A549 (cell line): ENCODE results near the gene COL15A1. TPM values are rescaled to one million over a fixed set of nuclear protein-coding genes. Genes with fewer than 3 reads are reported as not detected.

Source experiments
- ATAC-seq, 2 experiments: fragments of 200-7000 bp in 1 of 2; fragments of >200 bp in 1 of 2; cut with Nextera tagmentation in 1 of 2; cut with Tn5 transposase in 1 of 2; 3 replicates each; pipeline versions ENCODE4 v1.8.0 to v1.9.1; 2018 to 2020; ENCODE audit warnings: mild to moderate bottlenecking in 1 of 2, moderate library complexity in 1 of 2
- CTCF ChIA-PET: fragments of 300-600 bp; sonication (Branson Sonifier 250); formaldehyde crosslinking; extraction: SDS; loops from one replicate; lab custom pipeline; 2021; ENCODE audit warnings: antibody characterized with exemption, inconsistent platforms; lab: Yijun Ruan, JAX
- POLR2A ChIA-PET: fragments of 350-600 bp; formaldehyde crosslinking; extraction: SDS; loops from one replicate; lab custom pipeline; 2021; ENCODE audit warnings: antibody characterized with exemption, inconsistent platforms; lab: Yijun Ruan, JAX
- DNase-seq, 2 experiments: peaks; one replicate each; pipeline versions ENCODE4 v3.0.0 to v3.0.0-alpha.2; 2011 to 2016; ENCODE audit warnings: low read depth in 1 of 2, low spot score in 1 of 2
- FAIRE-seq: peaks from 2 replicates; lab custom pipeline; 2011; peaks lifted over from hg19 to GRCh38; lab: Jason Lieb, UNC
- H3K27ac ChIP-seq, 2 experiments: fragments of >200 bp; sonication (Bioruptor Twin); formaldehyde crosslinking; 3 replicates each; pipeline ENCODE4 v1.5.1; 2016 to 2017
- H3K4me1 ChIP-seq: fragments of >200 bp; sonication (Bioruptor Twin); formaldehyde crosslinking; 3 replicates; pipeline ENCODE4 v1.6.1; 2016
- H3K4me2 ChIP-seq: fragments of >200 bp; sonication (Bioruptor Twin); formaldehyde crosslinking; 3 replicates; pipeline ENCODE4 v1.6.1; 2016
- H3K4me3 ChIP-seq: fragments of >200 bp; sonication (Bioruptor Twin); formaldehyde crosslinking; 3 replicates; pipeline ENCODE4 v1.5.1; 2016
- H3K9me3 ChIP-seq: fragments of >200 bp; sonication (Bioruptor Twin); formaldehyde crosslinking; 3 replicates; pipeline ENCODE4 v1.6.1; 2016
- FOXS1 ChIP-seq: fragments of 250-450 bp; sonication (Bioruptor Pico); IDR thresholded peaks from 2 replicates; pipeline ENCODE4 v1.5.0; 2020; ENCODE audit warnings: mild to moderate bottlenecking, moderate library complexity
- GATA3 ChIP-seq: IDR thresholded peaks from 2 replicates; pipeline ENCODE4 v1.6.1; 2012; ENCODE audit warnings: borderline replicate concordance
- HEYL ChIP-seq: fragments of 250-450 bp; sonication (Bioruptor Pico); IDR thresholded peaks from 2 replicates; pipeline ENCODE4 v1.8.0; 2021; ENCODE audit warnings: mild to moderate bottlenecking, moderate library complexity
- HOXB13 ChIP-seq: fragments of 250-450 bp; sonication (Bioruptor Pico); IDR thresholded peaks from 2 replicates; pipeline ENCODE4 v1.5.0; 2020; ENCODE audit warnings: low read depth, mild to moderate bottlenecking, moderate library complexity
- JUN ChIP-seq, 2 experiments: fragments of >200 bp; sonication (Bioruptor Twin); formaldehyde crosslinking; IDR thresholded peaks; 2 replicates in 1 of 2; 3 replicates in 1 of 2; pipeline ENCODE4 v1.6.1; 2016 to 2017
- MAZ ChIP-seq: fragments of 150-350 bp; IDR thresholded peaks from 2 replicates; pipeline ENCODE4 v1.6.1; 2014; ENCODE audit warnings: antibody characterized with exemption, low read depth, low read length, borderline replicate concordance
- NPAS2 ChIP-seq: fragments of 250-450 bp; sonication (Bioruptor Pico); IDR thresholded peaks from 2 replicates; pipeline ENCODE4 v1.8.0; 2022; ENCODE audit warnings: mild to moderate bottlenecking, moderate library complexity, borderline replicate concordance
- NR3C1 ChIP-seq: fragments of >200 bp; sonication (Bioruptor Twin); formaldehyde crosslinking; IDR thresholded peaks from 3 replicates; pipeline ENCODE4 v1.6.1; 2017
- POLR2AphosphoS2 ChIP-seq: conservative IDR thresholded peaks from 2 replicates; pipeline ENCODE4 v1.6.1; 2012; ENCODE audit warnings: low read length, improper control_type of control experiment, inconsistent platforms
- RAD21 ChIP-seq, 2 experiments: fragments of >200 bp in 1 of 2; sonication (Bioruptor Twin) in 1 of 2; formaldehyde crosslinking in 1 of 2; IDR thresholded peaks in 1 of 2; conservative IDR thresholded peaks in 1 of 2; 2 replicates in 1 of 2; 3 replicates in 1 of 2; pipeline ENCODE4 v1.6.1; 2012 to 2018; ENCODE audit warnings: inconsistent platforms in 1 of 2
- SMC3 ChIP-seq: fragments of >200 bp; sonication (Bioruptor Twin); formaldehyde crosslinking; IDR thresholded peaks from 3 replicates; pipeline ENCODE4 v1.6.1; 2018; ENCODE audit warnings: inconsistent platforms
- TFCP2L1 ChIP-seq: fragments of 250-450 bp; sonication (Bioruptor Pico); IDR thresholded peaks from 2 replicates; pipeline ENCODE4 v1.5.0; 2021; ENCODE audit warnings: mild to moderate bottlenecking
- ZC3H11A ChIP-seq: fragments of 450-650 bp; IDR thresholded peaks from 2 replicates; pipeline ENCODE4 v1.6.1; 2014; ENCODE audit warnings: antibody characterized with exemption, mild to moderate bottlenecking
- ZFP36 ChIP-seq: fragments of 450-650 bp; IDR thresholded peaks from 2 replicates; pipeline ENCODE4 v1.6.1; 2014; ENCODE audit warnings: borderline replicate concordance; ENCODE audit not compliant: partially characterized antibody
- ZSCAN20 ChIP-seq: fragments of 250-450 bp; sonication (Bioruptor Pico); IDR thresholded peaks from 2 replicates; pipeline ENCODE4 v1.8.0; 2022; ENCODE audit warnings: mild to moderate bottlenecking, moderate library complexity
- WGBS: methylation state at CpG from one replicate; pipeline ENCODE4 v1.1.6; 2017; ENCODE audit errors: missing lambda C conversion rate; 5-methylcytosine and 5-hydroxymethylcytosine counted together
- polyA plus RNA-seq, 4 experiments: library from polyadenylated mRNA; depleted of rRNA in 3 of 4; stranded (reverse); fragments of >200 nt; fragmentation: RNase III in 1 of 4; extraction: RNeasy Plus Mini Kit Qiagen cat#74134 plus additional on column Dnase treatment in 1 of 4; gene quantifications; 2 replicates in 3 of 4; 3 replicates in 1 of 4; pipeline ENCODE4 v1.2.3, GENCODE V29; 2011 to 2017
- TF ChIP-seq, protein P1 (sequence below): fragments of >200 bp; sonication (Bioruptor Twin); formaldehyde crosslinking; IDR thresholded peaks from 2 replicates; pipeline ENCODE4 v1.6.1; 2016
- TF ChIP-seq, protein P2 (sequence below): IDR thresholded peaks from 2 replicates; pipeline ENCODE4 v1.6.1; 2012
- TF ChIP-seq, protein P3 (sequence below): fragments of 450-650 bp; IDR thresholded peaks from 2 replicates; pipeline ENCODE4 v1.6.1; 2014; ENCODE audit warnings: antibody characterized with exemption
- TF ChIP-seq, protein P4 (sequence below): fragments of 200-600 bp; sonication (generic); IDR thresholded peaks from 2 replicates; pipeline ENCODE4 v1.6.1; 2016; ENCODE audit warnings: antibody characterized with exemption, mild to moderate bottlenecking, moderate library complexity
- TF ChIP-seq, protein P5 (sequence below): fragments of 250-450 bp; sonication (Bioruptor Pico); IDR thresholded peaks from 2 replicates; pipeline ENCODE4 v1.5.0; 2020; ENCODE audit warnings: low read depth, mild to moderate bottlenecking, moderate library complexity

The COL15A1 gene
- polyA plus RNA-seq, 2 of the 4 experiments (the other 2 are of a cell fraction) = 0.09 to 0.12 TPM

DNA sequence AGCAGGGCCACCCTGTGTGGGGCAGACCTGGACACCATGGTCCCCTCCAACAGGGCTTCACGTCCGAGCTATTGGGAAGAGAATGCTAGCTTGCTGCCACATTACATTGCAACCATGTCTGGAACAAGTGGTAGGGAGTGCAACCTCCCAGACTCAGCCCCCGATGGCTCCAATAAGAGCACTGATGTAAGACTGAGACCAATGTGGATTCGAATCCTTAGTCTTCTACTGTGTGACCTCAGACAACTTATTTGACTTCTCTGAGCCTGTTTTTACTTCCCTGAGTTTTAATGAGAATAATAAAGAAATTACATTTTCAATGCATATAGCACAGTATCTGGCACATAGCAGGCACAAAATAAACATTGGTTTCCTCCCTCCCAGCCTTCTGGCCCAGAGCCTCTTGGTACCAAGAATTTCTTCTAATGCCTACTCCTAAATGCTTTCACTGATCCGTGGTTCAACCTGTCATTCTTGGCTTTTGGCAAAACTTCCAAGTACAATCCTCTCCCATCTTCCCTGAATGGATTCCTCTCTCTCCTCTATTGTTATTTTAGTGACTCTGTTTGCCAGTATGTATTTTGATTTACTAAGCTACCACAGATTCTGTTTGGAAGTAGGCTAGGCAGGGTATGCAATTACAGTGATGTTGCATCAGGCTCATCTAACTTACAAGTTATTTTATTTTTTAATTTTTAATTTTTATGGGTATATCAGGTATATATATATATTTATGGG is 34.6 kb upstream of the COL15A1 start:
- Histone ChIP-seq H3K27ac (no peak overlapping the region), H3K4me3 (no peak overlapping the region), H3K4me2 (no peak overlapping the region), H3K4me1 (no peaks in the 10 kb centered on the region), H3K9me3 (no peaks in the 10 kb centered on the region)
- FAIRE-seq (no peak), ATAC-seq (no peak), DNase-seq (no peak)
- ChIA-PET POLR2A (no interaction called here), CTCF (interaction anchor here (0.6 to 0.8 kb wide), 3 partner anchors 9 to 89 kb away, joined by 3 read pairs; no protein-coding TSS in a partner anchor)
- TF ChIP-seq, protein P1, sequence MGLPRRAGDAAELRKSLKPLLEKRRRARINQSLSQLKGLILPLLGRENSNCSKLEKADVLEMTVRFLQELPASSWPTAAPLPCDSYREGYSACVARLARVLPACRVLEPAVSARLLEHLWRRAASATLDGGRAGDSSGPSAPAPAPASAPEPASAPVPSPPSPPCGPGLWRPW = no peak
- no peak for TF ChIP-seq ZFP36
- TF ChIP-seq NR3C1 = no peak
- TF ChIP-seq SMC3 = no peak
- TF ChIP-seq, protein P2, sequence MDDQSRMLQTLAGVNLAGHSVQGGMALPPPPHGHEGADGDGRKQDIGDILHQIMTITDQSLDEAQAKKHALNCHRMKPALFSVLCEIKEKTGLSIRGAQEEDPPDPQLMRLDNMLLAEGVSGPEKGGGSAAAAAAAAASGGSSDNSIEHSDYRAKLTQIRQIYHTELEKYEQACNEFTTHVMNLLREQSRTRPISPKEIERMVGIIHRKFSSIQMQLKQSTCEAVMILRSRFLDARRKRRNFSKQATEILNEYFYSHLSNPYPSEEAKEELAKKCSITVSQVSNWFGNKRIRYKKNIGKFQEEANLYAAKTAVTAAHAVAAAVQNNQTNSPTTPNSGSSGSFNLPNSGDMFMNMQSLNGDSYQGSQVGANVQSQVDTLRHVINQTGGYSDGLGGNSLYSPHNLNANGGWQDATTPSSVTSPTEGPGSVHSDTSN = no peak
- TF ChIP-seq FOXS1 (CRISPR knock-in tag) = no peak
- no peak for TF ChIP-seq GATA3
- TF ChIP-seq, protein P3, sequence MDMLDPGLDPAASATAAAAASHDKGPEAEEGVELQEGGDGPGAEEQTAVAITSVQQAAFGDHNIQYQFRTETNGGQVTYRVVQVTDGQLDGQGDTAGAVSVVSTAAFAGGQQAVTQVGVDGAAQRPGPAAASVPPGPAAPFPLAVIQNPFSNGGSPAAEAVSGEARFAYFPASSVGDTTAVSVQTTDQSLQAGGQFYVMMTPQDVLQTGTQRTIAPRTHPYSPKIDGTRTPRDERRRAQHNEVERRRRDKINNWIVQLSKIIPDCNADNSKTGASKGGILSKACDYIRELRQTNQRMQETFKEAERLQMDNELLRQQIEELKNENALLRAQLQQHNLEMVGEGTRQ = no peak
- no peak for TF ChIP-seq NPAS2 (CRISPR knock-in tag)
- no peak for TF ChIP-seq RAD21 (conservative IDR thresholded peaks at IDR 0.05 in 1 of 2, IDR thresholded peaks at IDR 0.05 in 1 of 2)
- no peak for TF ChIP-seq TFCP2L1
- no peak for TF ChIP-seq HOXB13 (CRISPR knock-in tag)
- TF ChIP-seq, protein P4, sequence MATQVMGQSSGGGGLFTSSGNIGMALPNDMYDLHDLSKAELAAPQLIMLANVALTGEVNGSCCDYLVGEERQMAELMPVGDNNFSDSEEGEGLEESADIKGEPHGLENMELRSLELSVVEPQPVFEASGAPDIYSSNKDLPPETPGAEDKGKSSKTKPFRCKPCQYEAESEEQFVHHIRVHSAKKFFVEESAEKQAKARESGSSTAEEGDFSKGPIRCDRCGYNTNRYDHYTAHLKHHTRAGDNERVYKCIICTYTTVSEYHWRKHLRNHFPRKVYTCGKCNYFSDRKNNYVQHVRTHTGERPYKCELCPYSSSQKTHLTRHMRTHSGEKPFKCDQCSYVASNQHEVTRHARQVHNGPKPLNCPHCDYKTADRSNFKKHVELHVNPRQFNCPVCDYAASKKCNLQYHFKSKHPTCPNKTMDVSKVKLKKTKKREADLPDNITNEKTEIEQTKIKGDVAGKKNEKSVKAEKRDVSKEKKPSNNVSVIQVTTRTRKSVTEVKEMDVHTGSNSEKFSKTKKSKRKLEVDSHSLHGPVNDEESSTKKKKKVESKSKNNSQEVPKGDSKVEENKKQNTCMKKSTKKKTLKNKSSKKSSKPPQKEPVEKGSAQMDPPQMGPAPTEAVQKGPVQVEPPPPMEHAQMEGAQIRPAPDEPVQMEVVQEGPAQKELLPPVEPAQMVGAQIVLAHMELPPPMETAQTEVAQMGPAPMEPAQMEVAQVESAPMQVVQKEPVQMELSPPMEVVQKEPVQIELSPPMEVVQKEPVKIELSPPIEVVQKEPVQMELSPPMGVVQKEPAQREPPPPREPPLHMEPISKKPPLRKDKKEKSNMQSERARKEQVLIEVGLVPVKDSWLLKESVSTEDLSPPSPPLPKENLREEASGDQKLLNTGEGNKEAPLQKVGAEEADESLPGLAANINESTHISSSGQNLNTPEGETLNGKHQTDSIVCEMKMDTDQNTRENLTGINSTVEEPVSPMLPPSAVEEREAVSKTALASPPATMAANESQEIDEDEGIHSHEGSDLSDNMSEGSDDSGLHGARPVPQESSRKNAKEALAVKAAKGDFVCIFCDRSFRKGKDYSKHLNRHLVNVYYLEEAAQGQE = no peak
- 53% methylated on average over 5 of the region's 5 CpGs for WGBS

DNA sequence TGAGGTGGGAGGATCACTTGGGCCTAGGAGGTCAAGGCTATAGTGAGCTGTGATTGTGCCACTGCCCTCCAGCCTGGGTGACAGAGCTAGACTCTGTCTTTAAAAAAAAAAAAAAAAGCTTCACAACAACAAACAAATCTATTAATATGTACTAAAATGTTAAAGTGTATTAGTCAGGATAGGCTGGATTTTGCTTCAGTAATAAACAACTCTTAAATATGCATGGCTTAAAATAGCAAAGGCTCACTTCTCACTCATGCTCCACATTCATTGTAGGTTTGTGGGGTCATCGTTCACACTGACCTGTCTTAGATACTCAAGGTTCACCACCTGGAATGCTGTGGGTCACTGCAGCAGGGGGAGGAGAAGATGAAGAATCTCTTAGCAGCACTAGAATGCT is 33.8 kb upstream of the COL15A1 start:
- Histone ChIP-seq H3K27ac (no peak overlapping the region), H3K4me2 (no peak overlapping the region), H3K4me3 (no peak overlapping the region), H3K4me1 (no peaks in the 10 kb centered on the region), H3K9me3 (no peaks in the 10 kb centered on the region)
- no peak for DNase-seq
- ChIA-PET POLR2A (interaction anchor here (0.6 kb wide), 1 partner anchor 1531 kb away, joined by 3 read pairs; no protein-coding TSS in a partner anchor), CTCF (interaction anchor here (0.8 kb wide), 1 partner anchor 8 kb away, joined by 3 read pairs; no protein-coding TSS in a partner anchor)
- no peak for ATAC-seq
- 14% methylated on average over 1 of the region's 1 CpG for WGBS
- FAIRE-seq = no peak
- TF ChIP-seq HEYL (CRISPR knock-in tag) = no peak
- no peak for TF ChIP-seq JUN (IDR thresholded peaks at IDR 0.05)
- no peak for TF ChIP-seq ZSCAN20 (CRISPR knock-in tag)
- TF ChIP-seq, protein P5, sequence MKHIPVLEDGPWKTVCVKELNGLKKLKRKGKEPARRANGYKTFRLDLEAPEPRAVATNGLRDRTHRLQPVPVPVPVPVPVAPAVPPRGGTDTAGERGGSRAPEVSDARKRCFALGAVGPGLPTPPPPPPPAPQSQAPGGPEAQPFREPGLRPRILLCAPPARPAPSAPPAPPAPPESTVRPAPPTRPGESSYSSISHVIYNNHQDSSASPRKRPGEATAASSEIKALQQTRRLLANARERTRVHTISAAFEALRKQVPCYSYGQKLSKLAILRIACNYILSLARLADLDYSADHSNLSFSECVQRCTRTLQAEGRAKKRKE (CRISPR knock-in tag) = no peak
- TF ChIP-seq POLR2AphosphoS2 = no peak
- TF ChIP-seq ZC3H11A = no peak
- no peak for TF ChIP-seq MAZ
- TF ChIP-seq, all 56 proteins: peak for 0
